ENCODE measurements around the gene SMAD1.

Gene SMAD1

DNA sequence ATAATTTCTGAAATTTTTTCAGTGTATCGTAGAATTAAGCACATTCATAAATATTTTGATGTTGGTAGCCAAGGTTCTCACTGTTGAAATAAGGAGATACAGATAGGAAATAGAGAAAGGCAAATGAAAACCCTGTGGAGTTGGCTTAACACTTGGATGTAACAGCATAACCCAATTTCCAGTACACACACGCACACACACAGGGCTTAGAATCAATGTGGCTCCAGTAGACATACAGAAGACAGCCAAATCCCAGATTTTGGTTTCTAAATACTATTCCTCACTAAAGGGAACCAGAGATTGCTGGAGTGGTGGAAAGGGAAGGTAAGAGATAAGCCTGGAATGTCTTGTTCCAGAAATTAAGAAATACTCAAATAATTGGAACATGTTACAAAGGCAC is 54.4 kb downstream of the SMAD1 start:
- no peak for TF ChIP-seq CTCF (IDR thresholded peaks at IDR 0.05; ENCODE audit: low read depth, low read length)
- Histone ChIP-seq H3K9me3 (no peaks in the 10 kb centered on the region), H3K27me3 (no peaks in the 10 kb centered on the region), H3K36me3 (no peaks in the 10 kb centered on the region), H3K4me3 (ENCODE audit: low read depth, low read length) (no peak overlapping the region), H3K4me1 (peaks cover 31% of the 10 kb centered on the region)
- DNase-seq = no peak

DNA sequence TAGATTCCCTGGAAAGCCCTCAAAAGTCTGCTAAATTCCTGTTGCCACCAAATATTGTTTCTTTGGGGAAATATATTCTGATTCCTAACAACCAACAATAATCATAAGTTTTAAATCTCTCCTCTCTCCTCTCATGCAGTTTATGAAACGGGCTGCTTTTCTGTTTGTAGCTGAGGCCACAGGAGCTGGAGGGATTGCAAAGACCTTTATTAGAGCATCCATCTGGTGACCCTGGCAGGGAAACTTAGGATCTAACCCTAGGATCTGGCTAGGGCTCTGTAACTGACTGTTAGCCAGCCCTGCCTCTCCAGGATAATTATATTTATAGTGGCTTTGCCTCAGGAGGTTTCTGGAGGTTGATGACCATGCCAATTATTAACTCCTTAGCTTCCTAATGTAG is 56.9 kb downstream of the SMAD1 start:
- TF ChIP-seq CTCF (IDR thresholded peaks at IDR 0.05; ENCODE audit: low read depth, low read length) = no peak
- Histone ChIP-seq H3K4me3 (ENCODE audit: low read depth, low read length) (no peak overlapping the region), H3K4me1 (peaks cover 31% of the 10 kb centered on the region), H3K27me3 (no peaks in the 10 kb centered on the region), H3K36me3 (no peaks in the 10 kb centered on the region; the same call in 1 of the 2 replicates), H3K9me3 (no peaks in the 10 kb centered on the region)
- peak; percentile 43 for DNase-seq

DNA sequence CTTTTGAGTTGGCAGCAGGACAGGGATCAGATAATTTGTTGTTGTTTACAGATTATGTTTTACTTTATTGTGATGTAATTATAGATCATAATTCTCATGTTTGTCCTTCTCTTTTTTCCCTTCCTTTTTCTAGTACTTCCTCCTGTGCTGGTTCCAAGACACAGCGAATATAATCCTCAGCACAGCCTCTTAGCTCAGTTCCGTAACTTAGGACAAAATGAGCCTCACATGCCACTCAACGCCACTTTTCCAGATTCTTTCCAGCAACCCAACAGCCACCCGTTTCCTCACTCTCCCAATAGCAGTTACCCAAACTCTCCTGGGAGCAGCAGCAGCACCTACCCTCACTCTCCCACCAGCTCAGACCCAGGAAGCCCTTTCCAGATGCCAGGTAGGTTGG is 58.0 kb downstream of the SMAD1 start:
- Histone ChIP-seq H3K4me1 (peaks cover 31% of the 10 kb centered on the region), H3K4me3 (ENCODE audit: low read depth, low read length) (no peak overlapping the region), H3K27me3 (no peaks in the 10 kb centered on the region), H3K9me3 (no peaks in the 10 kb centered on the region), H3K36me3 (no peaks in the 10 kb centered on the region; the same call in 1 of the 2 replicates)
- no peak for DNase-seq
- TF ChIP-seq CTCF (IDR thresholded peaks at IDR 0.05; ENCODE audit: low read depth, low read length) = no peak

- Histone ChIP-seq H3K4me1 (peaks cover 31% of the 10 kb centered on the region), H3K36me3 (no peaks in the 10 kb centered on the region; the same call in 1 of the 2 replicates)
Measured at GRCh38 chr4:145540235-145540634, 58.6 kb downstream of the SMAD1 start.

DNA sequence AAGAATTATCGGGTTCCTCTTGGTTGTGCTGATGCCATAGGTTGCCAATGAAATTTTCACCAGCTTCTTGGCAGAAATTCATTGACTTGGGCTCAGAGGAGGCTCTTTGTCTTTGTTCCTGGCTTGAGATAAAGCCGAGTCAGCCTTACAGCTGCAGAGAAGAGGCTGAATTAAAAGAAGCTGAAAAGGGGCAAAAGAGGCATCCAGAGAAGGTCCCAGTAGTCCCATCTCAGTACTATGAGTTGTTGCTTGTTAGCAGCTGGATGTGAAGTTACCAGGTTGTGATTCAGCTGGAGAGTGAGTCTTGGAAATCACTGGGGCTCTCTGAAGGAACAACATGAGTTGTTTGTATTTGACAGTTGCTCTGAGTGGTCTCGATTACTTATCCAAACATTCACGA is 59.7 kb downstream of the SMAD1 start:
- no peak for DNase-seq
- Histone ChIP-seq H3K4me1 (peaks cover 26% of the 10 kb centered on the region), H3K4me3 (ENCODE audit: low read depth, low read length) (no peak overlapping the region), H3K27me3 (no peaks in the 10 kb centered on the region), H3K9me3 (no peaks in the 10 kb centered on the region), H3K36me3 (no peaks in the 10 kb centered on the region; the same call in 1 of the 2 replicates)
- no peak for TF ChIP-seq CTCF (IDR thresholded peaks at IDR 0.05; ENCODE audit: low read depth, low read length)

More at GRCh38 chr4:145540235-145540634, 58.6 kb downstream of the SMAD1 start:
- Histone ChIP-seq H3K4me3 (ENCODE audit: low read depth, low read length) (no peak overlapping the region), H3K9me3 (no peaks in the 10 kb centered on the region), H3K27me3 (no peaks in the 10 kb centered on the region)
- TF ChIP-seq CTCF (IDR thresholded peaks at IDR 0.05; ENCODE audit: low read depth, low read length) = no peak
- DNase-seq = no peak

GRCh38 chr4:145545031-145545430 is 63.4 kb downstream of the SMAD1 start:
- Histone ChIP-seq H3K9me3 (no peaks in the 10 kb centered on the region), H3K4me1 (peaks cover 4% of the 10 kb centered on the region), H3K4me3 (ENCODE audit: low read depth, low read length) (no peak overlapping the region), H3K36me3 (no peaks in the 10 kb centered on the region; the same call in 1 of the 2 replicates), H3K27me3 (no peaks in the 10 kb centered on the region)
- DNase-seq = no peak
- TF ChIP-seq CTCF (IDR thresholded peaks at IDR 0.05; ENCODE audit: low read depth, low read length) = no peak

All from BE2C (cell line).